HG03342 (cell line): ENCODE data around the gene TMEM121B.
"Not testable (repeated sequence)": the region's sequence is repeated elsewhere in the genome, so short reads cannot be mapped to it uniquely, and the experiment has no call there.

Experiments
- ATAC-seq: cut with Tn5 transposase; IDR thresholded peaks from one replicate; pipeline ENCODE4 v1.9.1; 2021; ENCODE audit warnings: mild to moderate bottlenecking, moderate library complexity; ENCODE audit not compliant: unreplicated experiment

TMEM121B gene

GRCh38 chr22:17121233-17122195 lies at the start of gene TMEM121B:
TMEM121B (minus strand) TSS chr22:17121360; CDS start chr22:17121127, 233 bp downstream.
- ATAC-seq = no peak

- no peak for ATAC-seq
These were observed 46.3 kb upstream of the TMEM121B start for GRCh38 chr22:17167486-17167885.

GRCh38 chr22:17164392-17165024 lies 43.3 kb upstream of the TMEM121B start:
- ATAC-seq = no peak

- ATAC-seq = no peak
These were observed 41.6 kb upstream of the TMEM121B start for GRCh38 chr22:17162731-17163130.

- no peak for ATAC-seq
These were observed 40.8 kb upstream of the TMEM121B start for GRCh38 chr22:17161991-17162390.

- ATAC-seq = peak; percentile 33
These were observed 38.4 kb upstream of the TMEM121B start for GRCh38 chr22:17159504-17159951.

- peak; percentile 69 for ATAC-seq
These were observed 37.7 kb upstream of the TMEM121B start, which contains the start of gene HDHD5 for GRCh38 chr22:17158568-17159503. HDHD5 (minus strand) TSS chr22:17159277; CDS start chr22:17159251, 26 bp downstream.

- no peak for ATAC-seq
These were observed 37.0 kb upstream of the TMEM121B start for GRCh38 chr22:17158176-17158567.

GRCh38 chr22:17157714-17158113 lies 36.6 kb upstream of the TMEM121B start:
- no peak for ATAC-seq

- ATAC-seq = no peak
These were observed 34.8 kb upstream of the TMEM121B start for GRCh38 chr22:17155941-17156340.

- ATAC-seq = no peak
These were observed 31.8 kb upstream of the TMEM121B start for GRCh38 chr22:17152971-17153370.

- no peak for ATAC-seq
These were observed 31.2 kb upstream of the TMEM121B start for GRCh38 chr22:17152340-17152739.

- ATAC-seq = no peak
These were observed 28.1 kb upstream of the TMEM121B start for GRCh38 chr22:17149076-17149815.

GRCh38 chr22:17147458-17147857 lies 26.3 kb upstream of the TMEM121B start:
- not testable (repeated sequence) for ATAC-seq

GRCh38 chr22:17145021-17145680 lies 24.0 kb upstream of the TMEM121B start:
- ATAC-seq = no peak

GRCh38 chr22:17143826-17144225 lies 22.7 kb upstream of the TMEM121B start:
- ATAC-seq = no peak

- ATAC-seq = no peak
These were observed 21.9 kb upstream of the TMEM121B start for GRCh38 chr22:17143101-17143500.

GRCh38 chr22:17140826-17141766 lies 19.9 kb upstream of the TMEM121B start:
- no peak for ATAC-seq
